HCT116 (cell line): ENCODE measurements around the gene NOX4. TPM values are rescaled to one million over a fixed set of nuclear protein-coding genes. Genes with fewer than 3 reads are reported as not detected.

Source experiments
- ATAC-seq: fragments of 200-7000 bp; cut with Tn5 transposase; 2 replicates; pipeline ENCODE4 v1.9.1; 2020; ENCODE audit warnings: mild to moderate bottlenecking, moderate library complexity
- BruUV-seq: library from RNA; stranded (reverse); fragments of 400-500 nt; replicated peaks from 2 replicates; lab custom pipeline; 2021; lab: Mats Ljungman, UMichigan
- CTCF ChIA-PET: fragments of 300-600 bp; sonication (Branson Sonifier 250); formaldehyde crosslinking; loops from one replicate; lab custom pipeline; 2021; ENCODE audit warnings: antibody characterized with exemption; lab: Charles Lee
- POLR2A ChIA-PET: fragments of 300-600, 350-600 bp; sonication (Branson Sonifier 250); formaldehyde crosslinking; loops from one replicate; lab custom pipeline; 2021; ENCODE audit warnings: antibody characterized with exemption; lab: Charles Lee
- RAD21 ChIA-PET, 2 experiments: fragments of 300-600 bp; sonication (Branson Sonifier 250); formaldehyde crosslinking; loops; one replicate each; lab custom pipeline; 2023; ENCODE audit warnings: low total read pairs in 2 of 2; ENCODE audit not compliant: uncharacterized antibody in 2 of 2, unreplicated experiment in 2 of 2, low non-redundant PET in 1 of 2; lab: Charles Lee
- DNase-seq: peaks from one replicate; pipeline ENCODE4 v3.0.0-alpha.2; 2010; ENCODE audit warnings: low read depth, low spot score
- H2AFZ ChIP-seq: fragments of 200-600 bp; shearing (Covaris generic), sonication (generic); 2 replicates; pipeline ENCODE4 v1.6.1; 2017; ENCODE audit warnings: low read depth, mixed run types, mixed read lengths, antibody characterized with exemption, low read length; ENCODE audit not compliant: poor library complexity, severe bottlenecking
- H3K27ac ChIP-seq: 2 replicates; pipeline ENCODE4 v1.5.1; 2012; ENCODE audit warnings: low read depth, low read length
- H3K27me3 ChIP-seq: fragments of 200-600 bp; sonication (generic); 2 replicates; pipeline ENCODE4 v1.6.1; 2016; ENCODE audit warnings: mixed run types, low read length, mixed read lengths; ENCODE audit not compliant: insufficient read depth
- H3K36me3 ChIP-seq, 2 experiments: fragments of 200-500 bp in 1 of 2; fragments of 200-600 bp in 1 of 2; sonication (Bioruptor generic) in 1 of 2; sonication (generic) in 1 of 2; 2 replicates each; pipeline versions ENCODE4 v1.5.1 to v1.6.1; 2014 to 2016; ENCODE audit warnings: low read length in 2 of 2, inconsistent platforms in 1 of 2, mixed read lengths in 1 of 2, mixed run types in 1 of 2; ENCODE audit not compliant: insufficient read depth in 2 of 2, control insufficient read depth in 1 of 2
- H3K4me1 ChIP-seq, 2 experiments: fragments of 200-600 bp in 1 of 2; sonication (generic) in 1 of 2; 2 replicates each; pipeline versions ENCODE4 v1.5.1 to v1.6.1; 2012 to 2017; ENCODE audit warnings: low read length in 2 of 2, inconsistent platforms in 1 of 2, mild to moderate bottlenecking in 1 of 2, mixed read lengths in 1 of 2, mixed run types in 1 of 2, moderate library complexity in 1 of 2; ENCODE audit not compliant: insufficient read depth in 2 of 2, control insufficient read depth in 1 of 2
- H3K4me2 ChIP-seq: fragments of 200-600 bp; sonication (generic); 2 replicates; pipeline ENCODE4 v1.6.1; 2017; ENCODE audit warnings: mixed run types, low read length, mixed read lengths
- H3K4me3 ChIP-seq, 2 experiments: fragments of 200-600 bp in 1 of 2; sonication (generic) in 1 of 2; replicated peaks in 1 of 2; 2 replicates each; pipeline ENCODE4 v1.5.1; 2011 to 2016; ENCODE audit warnings: low read length in 2 of 2, control low read depth in 1 of 2, low read depth in 1 of 2, mild to moderate bottlenecking in 1 of 2, mixed read lengths in 1 of 2, mixed run types in 1 of 2
- H3K79me2 ChIP-seq: fragments of 200-600 bp; sonication (generic); 2 replicates; pipeline ENCODE4 v1.6.1; 2017; ENCODE audit warnings: mild to moderate bottlenecking, mixed run types, low read length, moderate library complexity, mixed read lengths; ENCODE audit not compliant: insufficient read depth
- H3K9ac ChIP-seq: fragments of 200-600 bp; sonication (generic); 2 replicates; pipeline ENCODE4 v1.6.1; 2016; ENCODE audit warnings: low read length, mixed read lengths
- H3K9me2 ChIP-seq: fragments of 200-600 bp; sonication (generic), shearing (Covaris generic); 2 replicates; pipeline ENCODE4 v1.6.1; 2017; ENCODE audit warnings: mixed run types, mild to moderate bottlenecking, moderate library complexity; ENCODE audit not compliant: insufficient read depth
- H3K9me3 ChIP-seq, 2 experiments: fragments of 200-500 bp in 1 of 2; fragments of 200-600 bp in 1 of 2; sonication (Bioruptor generic) in 1 of 2; sonication (generic) in 1 of 2; 2 replicates each; pipeline ENCODE4 v1.6.1; 2014 to 2017; ENCODE audit warnings: low read length in 2 of 2, mixed read lengths in 2 of 2, inconsistent platforms in 1 of 2, low read depth in 1 of 2, mild to moderate bottlenecking in 1 of 2, mixed run types in 1 of 2, moderate library complexity in 1 of 2; ENCODE audit not compliant: control insufficient read depth in 1 of 2, insufficient read depth in 1 of 2
- H4K20me1 ChIP-seq: fragments of 200-600 bp; sonication (generic), shearing (Covaris generic); 2 replicates; pipeline ENCODE4 v1.6.1; 2017; ENCODE audit warnings: mixed run types, mild to moderate bottlenecking, moderate library complexity; ENCODE audit not compliant: insufficient read depth
- ATF3 ChIP-seq: IDR thresholded peaks from 2 replicates; pipeline ENCODE4 v1.6.1; 2012
- CBX3 ChIP-seq: IDR thresholded peaks from 2 replicates; pipeline ENCODE4 v1.6.1; 2012; ENCODE audit warnings: low read depth
- CEBPB ChIP-seq: IDR thresholded peaks from 2 replicates; pipeline ENCODE4 v1.6.1; 2012; ENCODE audit warnings: low read depth
- EGR1 ChIP-seq: IDR thresholded peaks from 2 replicates; pipeline ENCODE4 v1.6.1; 2012; ENCODE audit warnings: low read depth
- ELF1 ChIP-seq: IDR thresholded peaks from 2 replicates; pipeline ENCODE4 v1.6.1; 2012; ENCODE audit warnings: low read depth, borderline replicate concordance
- EZH2phosphoT487 ChIP-seq: fragments of 200-600 bp; IDR thresholded peaks from 2 replicates; pipeline ENCODE4 v1.6.1; 2018; ENCODE audit warnings: antibody characterized with exemption, borderline replicate concordance
- JUND ChIP-seq: IDR thresholded peaks from 2 replicates; pipeline ENCODE4 v1.6.1; 2012
- POLR2AphosphoS5 ChIP-seq: IDR thresholded peaks from 2 replicates; pipeline ENCODE4 v1.6.1; 2011; ENCODE audit warnings: mild to moderate bottlenecking, low read depth, low read length, moderate library complexity
- RAD21 ChIP-seq: IDR thresholded peaks from 2 replicates; pipeline ENCODE4 v1.6.1; 2012; ENCODE audit warnings: low read depth, mild to moderate bottlenecking
- SIN3A ChIP-seq: IDR thresholded peaks from 2 replicates; pipeline ENCODE4 v1.6.1; 2012; ENCODE audit warnings: low read depth
- SP1 ChIP-seq: IDR thresholded peaks from 2 replicates; pipeline ENCODE4 v1.6.1; 2012; ENCODE audit warnings: low read depth
- TCF7L2 ChIP-seq: IDR thresholded peaks from 2 replicates; pipeline ENCODE4 v1.7.0; 2011; ENCODE audit warnings: borderline replicate concordance, inconsistent platforms; ENCODE audit not compliant: insufficient read depth, insufficient read length; ENCODE audit errors: extremely low read depth
- YY1 ChIP-seq: IDR thresholded peaks from 2 replicates; pipeline ENCODE4 v1.6.1; 2011; ENCODE audit warnings: low read length, low read depth, moderate library complexity, mild to moderate bottlenecking; ENCODE audit not compliant: insufficient replicate concordance; ENCODE audit errors: extremely low read depth
- ZFX ChIP-seq: fragments of 450-650 bp; IDR thresholded peaks from 2 replicates; pipeline ENCODE4 v1.6.1; 2017
- ZNF274 ChIP-seq: fragments of 200-500 bp; sonication (Bioruptor generic); IDR thresholded peaks from 2 replicates; pipeline ENCODE4 v1.6.1; 2014; ENCODE audit warnings: mild to moderate bottlenecking, low read depth, low read length, inconsistent platforms
- intact Hi-C: fragments of 100-400 bp; cut with micrococcal nuclease; formaldehyde crosslinking; loops from 2 replicates; pipeline ENCODE4 v1.10.0; 2022
- total RNA-seq: library from RNA; stranded (reverse); gene quantifications from one replicate; pipeline ENCODE4 v1.2.1, GENCODE V29; 2021; ENCODE audit not compliant: unreplicated experiment
- TF ChIP-seq, protein P1 (sequence below), 3 experiments: fragments of 200-600 bp in 1 of 3; sonication (generic) in 1 of 3; IDR thresholded peaks in 2 of 3; conservative IDR thresholded peaks in 1 of 3; 2 replicates each; pipeline ENCODE4 v1.5.1; 2012 to 2017; ENCODE audit warnings: low read depth in 2 of 3, low read length in 2 of 3, antibody characterized with exemption in 1 of 3, borderline replicate concordance in 1 of 3, control low read depth in 1 of 3, mild to moderate bottlenecking in 1 of 3, mixed read lengths in 1 of 3, mixed run types in 1 of 3, moderate library complexity in 1 of 3; ENCODE audit not compliant: insufficient read depth in 1 of 3

NOX4 gene
- total RNA-seq, 1 experiment from 2014 or later, result not detected

- H3K27me3 ChIP-seq, result no peaks in the 10 kb centered on the region
- DNase-seq (no peak), ATAC-seq (no peak)
- H3K27ac ChIP-seq, result no peak overlapping the region
- no peaks in the 10 kb centered on the region for H3K9me2 ChIP-seq
- H3K79me2 ChIP-seq, result no peaks in the 10 kb centered on the region
- no peaks in the 10 kb centered on the region for H3K36me3 ChIP-seq
- H2AFZ ChIP-seq, result no peak overlapping the region
- ChIA-PET CTCF (no interaction called here), RAD21 (no interaction called here), POLR2A (no interaction called here)
- TF ChIP-seq CBX3 (no peak), SP1 (no peak), POLR2AphosphoS5 (no peak), JUND (no peak), SIN3A (no peak), YY1 (no peak), ZNF274 (no peak), ELF1 (no peak), EGR1 (no peak)
- TF ChIP-seq, protein P1, sequence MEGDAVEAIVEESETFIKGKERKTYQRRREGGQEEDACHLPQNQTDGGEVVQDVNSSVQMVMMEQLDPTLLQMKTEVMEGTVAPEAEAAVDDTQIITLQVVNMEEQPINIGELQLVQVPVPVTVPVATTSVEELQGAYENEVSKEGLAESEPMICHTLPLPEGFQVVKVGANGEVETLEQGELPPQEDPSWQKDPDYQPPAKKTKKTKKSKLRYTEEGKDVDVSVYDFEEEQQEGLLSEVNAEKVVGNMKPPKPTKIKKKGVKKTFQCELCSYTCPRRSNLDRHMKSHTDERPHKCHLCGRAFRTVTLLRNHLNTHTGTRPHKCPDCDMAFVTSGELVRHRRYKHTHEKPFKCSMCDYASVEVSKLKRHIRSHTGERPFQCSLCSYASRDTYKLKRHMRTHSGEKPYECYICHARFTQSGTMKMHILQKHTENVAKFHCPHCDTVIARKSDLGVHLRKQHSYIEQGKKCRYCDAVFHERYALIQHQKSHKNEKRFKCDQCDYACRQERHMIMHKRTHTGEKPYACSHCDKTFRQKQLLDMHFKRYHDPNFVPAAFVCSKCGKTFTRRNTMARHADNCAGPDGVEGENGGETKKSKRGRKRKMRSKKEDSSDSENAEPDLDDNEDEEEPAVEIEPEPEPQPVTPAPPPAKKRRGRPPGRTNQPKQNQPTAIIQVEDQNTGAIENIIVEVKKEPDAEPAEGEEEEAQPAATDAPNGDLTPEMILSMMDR (IDR thresholded peaks at IDR 0.05 in 2 of 3, conservative IDR thresholded peaks at IDR 0.05 in 1 of 3; ENCODE audit: borderline replicate concordance in 1 of 3, insufficient read depth in 1 of 3, low read depth in 2 of 3, low read length in 2 of 3), result no peak
- H3K9me3 ChIP-seq, result no peaks in the 10 kb centered on the region
- no peak overlapping the region for H3K4me2 ChIP-seq
- no TSS peak for BruUV-seq
- intact Hi-C loops, result no loop called here
- no peaks in the 10 kb centered on the region for H4K20me1 ChIP-seq
- no peak overlapping the region for H3K9ac ChIP-seq
- no peaks in the 10 kb centered on the region for H3K4me1 ChIP-seq
- no peak overlapping the region for H3K4me3 ChIP-seq
These were observed 32.5 kb downstream of the NOX4 start for GRCh38 chr11:89458716-89459115.

- Histone ChIP-seq H3K4me3 (no peak overlapping the region), H3K79me2 (no peaks in the 10 kb centered on the region), H3K27ac (no peak overlapping the region), H4K20me1 (no peaks in the 10 kb centered on the region), H3K4me1 (no peaks in the 10 kb centered on the region), H3K4me2 (no peak overlapping the region), H3K9me2 (no peaks in the 10 kb centered on the region), H3K36me3 (no peaks in the 10 kb centered on the region), H3K9ac (no peak overlapping the region), H2AFZ (no peak overlapping the region), H3K9me3 (no peaks in the 10 kb centered on the region), H3K27me3 (no peaks in the 10 kb centered on the region)
- POLR2A ChIA-PET, result no interaction called here
- DNase-seq (no peak), ATAC-seq (no peak)
- BruUV-seq, result no TSS peak
- RAD21 ChIA-PET, result no interaction called here
- CTCF ChIA-PET, result no interaction called here
- intact Hi-C loops, result no loop called here
- TF ChIP-seq TCF7L2, result no peak
- TF ChIP-seq SIN3A, result no peak
- no peak for TF ChIP-seq EZH2phosphoT487
- no peak for TF ChIP-seq EGR1
- no peak for TF ChIP-seq JUND
- no peak for TF ChIP-seq YY1
- TF ChIP-seq POLR2AphosphoS5, result no peak
- TF ChIP-seq RAD21, result no peak
- no peak for TF ChIP-seq ATF3
- no peak for TF ChIP-seq ZFX
- no peak for TF ChIP-seq ZNF274
- no peak for TF ChIP-seq CEBPB
These were observed 34.0 kb downstream of the NOX4 start for GRCh38 chr11:89457190-89457589.
